HG03060 (cell line): ENCODE data around the gene MAVS.
"Not testable (repeated sequence)": the region's sequence is repeated elsewhere in the genome, so short reads cannot be mapped to it uniquely, and the experiment has no call there.

ENCODE experiments used
- ATAC-seq: cut with Tn5 transposase; IDR thresholded peaks from one replicate; pipeline ENCODE4 v1.9.1; 2021; ENCODE audit warnings: low read depth, moderate number of reproducible peaks; ENCODE audit not compliant: unreplicated experiment

The MAVS gene

GRCh38 chr20:3878921-3879274 is 32.3 kb downstream of the MAVS start:
- not testable (repeated sequence) for ATAC-seq

- ATAC-seq, result no peak
Measured at GRCh38 chr20:3885715-3886114, 39.1 kb downstream of the MAVS start.

- ATAC-seq, result no peak
Measured at GRCh38 chr20:3887876-3888620, 41.4 kb downstream of the MAVS start.

GRCh38 chr20:3888622-3889488 is 42.2 kb downstream of the MAVS start, which contains the start of gene PANK2:
Gene PANK2 (plus strand): TSS chr20:3889387.
- peak; percentile 74 for ATAC-seq

GRCh38 chr20:3889489-3890397 is 43.1 kb downstream of the MAVS start:
- no peak for ATAC-seq

- ATAC-seq, result no peak
Measured at GRCh38 chr20:3890398-3890751, 43.7 kb downstream of the MAVS start.

GRCh38 chr20:3890999-3891929 is 44.6 kb downstream of the MAVS start:
- ATAC-seq, result no peak

GRCh38 chr20:3894796-3895195 is 48.2 kb downstream of the MAVS start:
- no peak for ATAC-seq

GRCh38 chr20:3896302-3896701 is 49.7 kb downstream of the MAVS start:
- no peak for ATAC-seq

GRCh38 chr20:3896853-3897583 is 50.4 kb downstream of the MAVS start:
- no peak for ATAC-seq

GRCh38 chr20:3898181-3898580 is 51.5 kb downstream of the MAVS start:
- not testable (repeated sequence) for ATAC-seq

- no peak for ATAC-seq
Measured at GRCh38 chr20:3898639-3899038, 52.0 kb downstream of the MAVS start.

GRCh38 chr20:3900187-3900604 is 53.6 kb downstream of the MAVS start:
- no peak for ATAC-seq

- no peak for ATAC-seq
Measured at GRCh38 chr20:3901028-3901705, 54.5 kb downstream of the MAVS start.

- ATAC-seq, result no peak
Measured at GRCh38 chr20:3901706-3902440, 55.2 kb downstream of the MAVS start.

GRCh38 chr20:3902446-3902845 is 55.8 kb downstream of the MAVS start:
- no peak for ATAC-seq

- ATAC-seq, result no peak
Measured at GRCh38 chr20:3904224-3904623, 57.6 kb downstream of the MAVS start.

GRCh38 chr20:3904857-3905256 is 58.2 kb downstream of the MAVS start:
- no peak for ATAC-seq
